NB4 (cell line): ENCODE data around the gene EIF1AY.

ENCODE experiments used
- DNase-seq: peaks from one replicate; pipeline ENCODE4 v3.0.0; 2010; ENCODE audit warnings: low read depth
- H3K4me3 ChIP-seq: one replicate; pipeline ENCODE4 v1.5.1; 2011; ENCODE audit warnings: mild to moderate bottlenecking, low read depth, low read length, moderate library complexity
- MYC ChIP-seq: IDR thresholded peaks from 2 replicates; pipeline ENCODE4 v1.6.1; 2011; ENCODE audit warnings: low read depth, low read length
- POLR2A ChIP-seq: IDR thresholded peaks from 2 replicates; pipeline ENCODE4 v1.6.1; 2011; ENCODE audit warnings: mild to moderate bottlenecking; ENCODE audit not compliant: insufficient read length; ENCODE audit errors: extremely low read depth
- TF ChIP-seq, protein P1 (sequence below): IDR thresholded peaks from 2 replicates; pipeline ENCODE4 v1.6.1; 2011; ENCODE audit warnings: low read depth, low read length
- TF ChIP-seq, protein P2 (sequence below): IDR thresholded peaks from one replicate; pipeline ENCODE4 v1.5.1; 2012; ENCODE audit warnings: low read depth, low read length

EIF1AY gene

DNA sequence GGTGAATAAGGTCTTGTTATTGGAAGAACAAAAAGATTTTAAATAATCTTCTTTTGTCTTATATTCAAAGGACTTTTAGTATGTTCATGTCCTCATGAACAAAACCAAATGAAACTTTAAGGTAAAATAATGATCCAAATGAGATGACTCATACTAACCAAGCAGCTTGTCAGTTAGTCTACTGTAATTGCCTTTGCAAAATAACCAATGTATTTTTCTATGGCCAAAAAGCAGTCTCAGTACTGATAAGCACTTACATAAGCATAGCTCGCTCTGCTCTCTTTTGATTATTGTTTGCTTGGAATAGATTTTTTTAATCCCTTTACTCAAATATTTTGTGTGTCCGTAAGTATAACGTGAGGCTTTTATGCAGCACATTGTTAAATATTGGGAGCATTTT is 4.3 kb upstream of the EIF1AY start:
- no peak for DNase-seq
- no peak for TF ChIP-seq POLR2A
- TF ChIP-seq, protein P1, sequence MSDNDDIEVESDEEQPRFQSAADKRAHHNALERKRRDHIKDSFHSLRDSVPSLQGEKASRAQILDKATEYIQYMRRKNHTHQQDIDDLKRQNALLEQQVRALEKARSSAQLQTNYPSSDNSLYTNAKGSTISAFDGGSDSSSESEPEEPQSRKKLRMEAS = no peak
- TF ChIP-seq MYC = no peak
- TF ChIP-seq, protein P2, sequence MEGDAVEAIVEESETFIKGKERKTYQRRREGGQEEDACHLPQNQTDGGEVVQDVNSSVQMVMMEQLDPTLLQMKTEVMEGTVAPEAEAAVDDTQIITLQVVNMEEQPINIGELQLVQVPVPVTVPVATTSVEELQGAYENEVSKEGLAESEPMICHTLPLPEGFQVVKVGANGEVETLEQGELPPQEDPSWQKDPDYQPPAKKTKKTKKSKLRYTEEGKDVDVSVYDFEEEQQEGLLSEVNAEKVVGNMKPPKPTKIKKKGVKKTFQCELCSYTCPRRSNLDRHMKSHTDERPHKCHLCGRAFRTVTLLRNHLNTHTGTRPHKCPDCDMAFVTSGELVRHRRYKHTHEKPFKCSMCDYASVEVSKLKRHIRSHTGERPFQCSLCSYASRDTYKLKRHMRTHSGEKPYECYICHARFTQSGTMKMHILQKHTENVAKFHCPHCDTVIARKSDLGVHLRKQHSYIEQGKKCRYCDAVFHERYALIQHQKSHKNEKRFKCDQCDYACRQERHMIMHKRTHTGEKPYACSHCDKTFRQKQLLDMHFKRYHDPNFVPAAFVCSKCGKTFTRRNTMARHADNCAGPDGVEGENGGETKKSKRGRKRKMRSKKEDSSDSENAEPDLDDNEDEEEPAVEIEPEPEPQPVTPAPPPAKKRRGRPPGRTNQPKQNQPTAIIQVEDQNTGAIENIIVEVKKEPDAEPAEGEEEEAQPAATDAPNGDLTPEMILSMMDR = no peak
- H3K4me3 ChIP-seq = no peak overlapping the region

DNA sequence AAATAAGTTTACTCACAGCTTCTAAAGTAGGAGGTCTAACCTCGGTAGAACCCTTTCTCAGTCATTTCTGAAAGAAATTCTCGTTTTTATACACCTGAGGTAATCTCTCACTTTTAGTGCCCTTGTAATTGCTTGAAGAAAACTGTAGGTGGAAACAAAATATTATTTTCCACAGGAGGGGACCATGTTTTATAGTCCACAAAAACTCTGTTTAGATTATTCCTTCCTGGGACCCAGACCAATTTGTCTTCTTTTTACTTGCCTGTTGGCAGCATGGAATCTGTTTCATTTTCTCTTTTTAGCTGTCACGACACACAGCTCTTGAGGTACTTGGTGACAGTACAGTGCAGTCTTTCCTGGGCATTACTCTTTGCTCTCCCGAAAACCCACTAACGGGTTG is 930 bp downstream of the EIF1AY start:
- no peak overlapping the region for H3K4me3 ChIP-seq
- DNase-seq = no peak
- no peak for TF ChIP-seq MYC
- TF ChIP-seq, protein P1 = no peak
- TF ChIP-seq, protein P2 = no peak
- TF ChIP-seq POLR2A = no peak

DNA sequence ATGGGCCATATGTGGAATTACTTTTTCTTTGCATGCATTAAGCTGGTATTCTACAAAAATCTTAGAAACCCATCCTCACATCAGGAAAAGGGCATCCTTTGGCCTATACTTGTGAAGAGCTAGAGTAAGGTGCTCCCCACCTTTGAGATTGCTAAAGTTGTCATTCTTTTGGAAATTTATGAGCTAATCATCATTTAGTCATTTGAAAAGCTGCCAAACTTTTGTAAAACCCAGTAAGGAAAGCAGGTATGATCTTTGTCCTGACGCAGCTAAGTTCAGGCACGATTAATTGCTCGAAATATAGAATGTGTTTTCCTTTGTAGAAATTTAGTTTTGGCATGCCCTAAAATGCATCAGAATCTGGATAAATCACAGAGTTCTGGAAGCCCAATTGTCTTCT is 2.6 kb downstream of the EIF1AY start:
- no peak overlapping the region for H3K4me3 ChIP-seq
- no peak for DNase-seq
- TF ChIP-seq, protein P2 = no peak
- TF ChIP-seq MYC (no peak), POLR2A (no peak)
- TF ChIP-seq, protein P1 = no peak

DNA sequence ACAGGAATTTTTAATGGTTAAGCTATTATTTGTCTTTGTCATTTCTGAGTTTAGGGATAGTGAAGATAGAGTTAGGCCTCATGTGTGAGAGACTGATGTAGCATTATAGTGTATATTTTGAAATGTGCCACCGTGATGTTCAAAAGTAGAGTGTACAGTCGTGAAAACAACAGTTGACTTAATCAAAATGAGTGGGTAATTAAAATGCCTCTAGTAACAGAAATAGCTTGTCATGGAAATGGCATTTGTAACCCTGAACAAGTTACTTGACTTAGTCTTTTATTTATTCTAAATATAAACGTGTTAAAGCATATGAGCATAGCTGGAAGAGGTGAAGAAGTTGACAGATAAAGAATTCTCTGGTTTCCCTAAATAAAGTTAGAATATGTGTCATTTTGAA is 6.1 kb downstream of the EIF1AY start:
- DNase-seq = no peak
- TF ChIP-seq, protein P1 = no peak
- TF ChIP-seq POLR2A (no peak), MYC (no peak)
- TF ChIP-seq, protein P2 = no peak
- H3K4me3 ChIP-seq = no peak overlapping the region

DNA sequence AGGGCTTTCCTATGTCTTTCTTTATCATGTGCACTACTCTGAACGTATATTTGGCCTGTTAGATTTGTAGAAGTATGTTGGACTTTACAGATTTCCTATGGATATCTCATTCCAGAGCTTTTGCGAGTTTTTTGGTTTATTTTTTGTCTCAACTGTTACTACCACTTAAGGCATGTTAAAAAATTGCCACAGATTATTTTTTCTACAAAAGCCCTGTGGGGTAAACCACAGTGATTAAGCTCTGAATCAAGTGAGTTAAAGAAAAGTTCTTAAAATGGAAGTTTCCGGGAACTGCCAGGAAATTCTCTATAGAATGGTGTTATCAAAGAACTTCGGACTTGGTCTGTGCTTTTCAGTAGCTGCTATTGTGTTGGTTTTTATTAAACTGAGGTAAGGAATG is 10.6 kb downstream of the EIF1AY start:
- TF ChIP-seq, protein P1 = no peak
- no peak for TF ChIP-seq POLR2A
- TF ChIP-seq, protein P2 = no peak
- no peak for TF ChIP-seq MYC
- DNase-seq = no peak
- no peak overlapping the region for H3K4me3 ChIP-seq
